Muscle layer of colon (tissue), 2 donors: ENCODE data around the gene AJAP1.

Experiments used
- H3K27ac ChIP-seq: one replicate; pipeline ENCODE4 v1.7.0; 2013; ENCODE audit warnings: low read depth, mild to moderate bottlenecking, low read length, moderate library complexity
- H3K27me3 ChIP-seq, 2 donors: one replicate each; pipeline ENCODE4 v1.7.0; 2013; ENCODE audit warnings: low read length in 2 of 2, mild to moderate bottlenecking in 2 of 2; ENCODE audit not compliant: insufficient read depth in 2 of 2, control insufficient read depth in 1 of 2
- H3K36me3 ChIP-seq: one replicate; pipeline ENCODE4 v1.7.0; 2013; ENCODE audit warnings: mild to moderate bottlenecking, low read length; ENCODE audit not compliant: insufficient read depth
- H3K4me1 ChIP-seq: one replicate; pipeline ENCODE4 v1.7.0; 2013; ENCODE audit warnings: mild to moderate bottlenecking, low read length; ENCODE audit not compliant: insufficient read depth
- H3K4me3 ChIP-seq, 2 donors: one replicate each; pipeline ENCODE4 v1.7.0; 2013; ENCODE audit warnings: low read length in 2 of 2, low read depth in 1 of 2, mild to moderate bottlenecking in 1 of 2, moderate library complexity in 1 of 2
- H3K9ac ChIP-seq: one replicate; pipeline ENCODE4 v1.7.0; 2013; ENCODE audit warnings: low read length
- H3K9me3 ChIP-seq: one replicate; pipeline ENCODE4 v1.7.0; 2013; ENCODE audit warnings: mild to moderate bottlenecking, low read length
- donor health status: abdominal sarcoma.
- donor health status: Adenocarcinoma of cecum.

The AJAP1 gene

DNA sequence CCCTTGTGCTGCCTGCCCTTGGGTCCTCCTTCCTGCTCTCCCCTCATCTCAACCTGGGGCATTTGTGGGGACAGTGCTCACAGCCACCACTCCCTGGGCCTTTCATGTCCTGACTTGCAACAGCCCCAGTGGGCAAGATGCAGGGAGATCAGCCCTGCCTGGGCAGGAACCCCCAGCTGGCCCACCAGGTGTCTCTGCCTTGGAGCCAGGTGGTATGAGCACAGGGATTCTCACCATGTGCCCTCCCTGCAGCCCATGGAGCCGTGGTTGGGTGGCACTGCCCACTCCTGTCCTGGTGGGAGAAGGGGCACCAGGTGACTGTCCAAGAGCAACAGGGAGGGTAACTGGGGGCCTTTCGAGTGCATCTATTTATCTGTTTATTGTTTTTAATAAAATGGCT, 100.4 kb downstream of the AJAP1 start:
- H3K27me3 ChIP-seq, result no peaks in the 10 kb centered on the region
- H3K4me1 ChIP-seq, result no peaks in the 10 kb centered on the region
- H3K27ac ChIP-seq, result no peak overlapping the region

DNA sequence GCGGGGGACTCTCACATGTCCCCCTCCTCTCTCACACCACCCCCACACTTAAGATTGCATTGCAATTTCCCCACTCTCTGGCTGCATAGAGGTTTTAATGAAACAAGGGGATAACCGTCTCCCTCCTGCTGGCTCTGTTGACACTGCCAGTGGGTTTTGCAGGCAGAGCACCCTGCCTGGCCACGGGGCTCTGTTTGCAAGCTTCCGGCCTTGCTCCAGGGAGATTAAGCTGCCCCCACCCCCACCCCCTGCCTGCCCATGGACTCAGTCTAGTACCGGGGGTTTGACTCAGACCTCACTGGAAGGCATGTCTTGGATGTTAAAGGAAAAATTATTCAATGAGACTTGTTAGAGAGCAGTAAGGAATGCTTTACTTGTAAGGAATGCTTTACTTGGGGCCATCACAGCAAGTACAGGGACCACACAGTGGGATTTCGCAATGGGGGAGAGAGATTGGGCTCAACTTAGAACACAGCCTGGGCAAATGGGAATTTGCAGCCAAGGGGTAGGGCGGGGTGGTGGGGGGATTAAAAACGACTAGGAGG, 101.0 kb downstream of the AJAP1 start:
- H3K9me3 ChIP-seq, result no peaks in the 10 kb centered on the region
- H3K27me3 ChIP-seq, result no peaks in the 10 kb centered on the region
- no peak overlapping the region for H3K9ac ChIP-seq
- no peaks in the 10 kb centered on the region for H3K36me3 ChIP-seq
- H3K4me3 ChIP-seq, result no peak overlapping the region
- no peaks in the 10 kb centered on the region for H3K4me1 ChIP-seq
- no peak overlapping the region for H3K27ac ChIP-seq

More for the DNA sequence above, 100.4 kb downstream of the AJAP1 start:
- no peak overlapping the region for H3K4me3 ChIP-seq
- H3K9ac ChIP-seq, result no peak overlapping the region
- H3K36me3 ChIP-seq, result no peaks in the 10 kb centered on the region
- H3K9me3 ChIP-seq, result no peaks in the 10 kb centered on the region

DNA sequence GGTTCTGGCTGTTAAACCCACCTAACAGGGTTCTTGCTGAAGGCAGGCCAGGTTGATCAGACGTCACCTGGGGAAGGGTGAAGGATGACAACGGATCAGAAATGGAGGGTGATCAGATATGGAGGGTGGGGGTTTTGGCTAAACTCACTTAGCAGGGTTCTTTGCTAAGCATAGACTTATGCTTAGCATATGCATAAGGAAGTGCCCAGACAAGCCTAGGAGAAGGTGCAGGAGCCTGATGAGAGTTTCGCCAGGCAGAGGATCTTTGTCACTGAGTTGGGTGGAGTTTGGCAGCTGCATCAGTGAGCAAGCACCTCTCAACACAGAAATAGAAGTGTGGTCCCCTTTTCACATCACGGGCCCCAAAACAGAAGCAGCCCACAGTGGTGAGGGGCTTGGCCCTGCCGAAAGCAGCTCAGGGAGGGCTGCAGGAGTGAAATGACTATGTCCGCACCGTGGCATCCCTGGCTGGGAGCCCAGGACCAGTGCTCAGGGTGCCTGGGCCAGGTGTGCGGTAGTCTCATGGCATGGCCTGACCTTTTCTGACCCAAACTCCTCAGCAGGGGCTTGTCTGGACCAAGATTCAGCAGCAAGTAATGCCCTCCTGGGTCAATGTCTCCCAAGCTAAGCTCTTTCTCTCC, 101.6 kb downstream of the AJAP1 start:
- Histone ChIP-seq H3K27ac (no peak overlapping the region), H3K9ac (no peak overlapping the region), H3K36me3 (no peaks in the 10 kb centered on the region), H3K4me1 (no peaks in the 10 kb centered on the region), H3K9me3 (no peaks in the 10 kb centered on the region), H3K4me3 (no peak overlapping the region), H3K27me3 (no peaks in the 10 kb centered on the region)

DNA sequence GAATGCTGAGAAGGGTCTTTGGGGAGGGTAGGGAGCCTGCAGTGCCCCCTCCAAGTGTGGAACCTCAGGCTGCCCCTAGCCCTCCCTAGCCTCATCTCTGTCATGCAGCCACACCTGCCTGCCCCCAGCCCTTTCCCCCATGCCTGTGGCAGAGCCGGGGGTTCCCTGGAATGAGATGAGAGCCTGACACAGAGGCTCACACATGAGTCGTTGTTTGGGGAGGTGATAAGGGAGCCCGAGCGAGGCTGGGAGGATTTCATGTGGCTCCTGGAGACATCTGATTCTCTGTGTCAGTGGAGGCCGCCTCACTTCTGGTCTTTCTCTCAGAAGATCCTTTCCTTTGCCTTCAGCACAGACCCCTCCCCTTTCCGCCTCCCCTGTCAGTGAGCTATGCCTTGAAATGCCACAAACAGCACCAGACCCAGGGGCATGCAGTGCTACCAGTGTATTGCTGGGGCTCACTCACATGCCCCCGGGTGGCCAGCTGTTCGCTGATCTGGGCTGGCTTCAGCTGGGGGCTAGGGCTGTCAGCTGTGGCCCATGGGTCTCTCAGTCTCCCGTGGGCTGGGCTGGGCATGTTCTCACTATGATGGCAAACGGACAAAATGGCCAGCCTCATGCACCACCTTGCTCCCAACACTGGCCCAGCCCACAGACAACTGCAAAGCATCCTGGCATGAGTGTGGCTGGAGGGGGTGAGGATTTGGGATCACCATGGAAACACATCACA, 102.6 kb downstream of the AJAP1 start:
- no peaks in the 10 kb centered on the region for H3K36me3 ChIP-seq
- H3K9me3 ChIP-seq, result no peaks in the 10 kb centered on the region
- H3K27me3 ChIP-seq, result no peaks in the 10 kb centered on the region
- no peak overlapping the region for H3K27ac ChIP-seq
- no peak overlapping the region for H3K9ac ChIP-seq
- H3K4me3 ChIP-seq, result no peak overlapping the region
- H3K4me1 ChIP-seq, result no peaks in the 10 kb centered on the region

DNA sequence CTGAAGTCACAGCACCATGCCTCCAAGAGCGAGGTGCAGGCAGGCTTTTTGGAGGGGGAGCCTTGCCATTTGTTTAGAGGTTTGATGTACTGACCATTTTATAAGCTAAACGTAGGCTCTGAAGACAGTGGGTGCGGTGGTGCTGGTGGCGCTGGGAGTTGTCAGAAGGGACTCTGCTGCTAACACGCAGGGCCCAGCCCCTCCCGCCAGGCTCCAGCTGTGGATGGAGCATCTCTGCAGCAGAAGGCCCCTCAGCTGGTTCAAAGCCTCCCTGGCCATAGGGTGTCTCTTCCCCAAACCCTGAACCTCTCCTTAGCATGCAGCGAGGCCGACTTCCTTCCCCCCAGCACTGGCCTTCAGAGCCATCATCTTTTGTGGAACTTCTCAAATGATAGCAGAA, 105.3 kb downstream of the AJAP1 start:
- Histone ChIP-seq H3K27me3 (no peaks in the 10 kb centered on the region), H3K4me1 (no peaks in the 10 kb centered on the region), H3K9me3 (no peaks in the 10 kb centered on the region), H3K9ac (no peak overlapping the region), H3K27ac (no peak overlapping the region), H3K36me3 (no peaks in the 10 kb centered on the region), H3K4me3 (no peak overlapping the region)

DNA sequence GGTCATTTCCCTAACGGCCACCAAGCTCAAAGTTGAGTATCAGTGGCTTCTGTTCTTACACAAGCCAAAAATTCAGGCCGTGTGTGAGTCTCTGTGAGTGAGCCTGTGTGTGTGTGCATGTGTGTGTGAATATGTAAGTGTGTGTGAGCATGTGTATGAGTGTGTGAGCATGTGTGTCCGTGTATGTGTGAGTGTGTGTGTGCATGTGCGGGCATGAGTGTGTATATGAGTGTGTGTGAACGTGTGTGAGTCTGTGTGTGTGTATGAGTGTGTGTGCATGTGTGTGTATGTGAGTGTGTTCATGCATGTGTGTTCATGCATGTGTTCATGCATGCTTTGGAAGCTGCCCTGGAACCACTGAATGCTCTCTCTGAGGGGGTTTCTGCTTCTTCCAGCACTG, 105.7 kb downstream of the AJAP1 start:
- Histone ChIP-seq H3K27me3 (no peaks in the 10 kb centered on the region), H3K4me1 (no peaks in the 10 kb centered on the region), H3K9ac (no peak overlapping the region), H3K4me3 (no peak overlapping the region), H3K9me3 (no peaks in the 10 kb centered on the region), H3K27ac (no peak overlapping the region), H3K36me3 (no peaks in the 10 kb centered on the region)

DNA sequence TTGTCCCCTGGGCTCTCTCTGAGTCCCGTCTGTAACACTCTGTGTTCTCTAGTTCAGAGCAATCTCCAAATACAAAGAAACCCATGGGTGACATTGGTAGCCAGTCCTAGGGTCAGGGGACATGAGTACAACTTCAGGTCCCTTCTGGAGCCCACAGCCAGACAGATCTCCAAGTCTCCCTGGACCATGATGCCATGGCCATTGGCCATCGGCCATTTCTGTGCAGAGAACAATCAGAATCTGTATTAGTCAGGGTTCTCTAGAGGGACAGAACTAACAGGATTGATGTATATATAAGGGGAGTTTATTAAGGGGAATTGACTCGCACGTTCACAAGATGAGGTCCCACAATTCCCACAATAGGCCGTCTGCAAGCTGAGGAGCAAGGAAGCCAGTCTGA, 106.9 kb downstream of the AJAP1 start:
- Histone ChIP-seq H3K4me1 (no peaks in the 10 kb centered on the region), H3K36me3 (no peaks in the 10 kb centered on the region)

DNA sequence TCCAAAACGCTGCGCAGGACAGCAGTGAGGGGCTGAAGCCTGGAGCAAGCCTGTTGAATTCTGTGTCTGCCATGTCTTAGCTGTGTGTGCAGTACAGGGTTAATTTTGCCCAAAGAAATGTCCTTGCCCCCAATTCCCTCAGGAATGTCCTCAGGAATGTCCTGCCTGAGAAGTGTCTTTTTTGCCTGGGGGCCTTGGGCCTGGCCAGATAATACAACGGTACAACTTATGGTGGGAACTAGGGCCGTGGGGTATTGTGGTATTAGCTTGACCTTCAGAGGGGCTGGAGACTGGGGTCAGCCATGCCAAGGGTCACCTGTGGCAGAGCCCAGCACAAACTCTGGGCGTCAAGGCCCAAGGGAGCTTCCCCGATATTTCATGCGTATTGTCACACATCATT, 107.7 kb downstream of the AJAP1 start:
- no peaks in the 10 kb centered on the region for H3K27me3 ChIP-seq
- no peak overlapping the region for H3K9ac ChIP-seq
- no peak overlapping the region for H3K4me3 ChIP-seq
- H3K36me3 ChIP-seq, result no peaks in the 10 kb centered on the region
- no peak overlapping the region for H3K27ac ChIP-seq
- H3K9me3 ChIP-seq, result no peaks in the 10 kb centered on the region
- no peaks in the 10 kb centered on the region for H3K4me1 ChIP-seq

More for the DNA sequence above, 106.9 kb downstream of the AJAP1 start:
- H3K27me3 ChIP-seq, result no peaks in the 10 kb centered on the region
- no peaks in the 10 kb centered on the region for H3K9me3 ChIP-seq
- H3K9ac ChIP-seq, result no peak overlapping the region
- H3K27ac ChIP-seq, result no peak overlapping the region
- no peak overlapping the region for H3K4me3 ChIP-seq

DNA sequence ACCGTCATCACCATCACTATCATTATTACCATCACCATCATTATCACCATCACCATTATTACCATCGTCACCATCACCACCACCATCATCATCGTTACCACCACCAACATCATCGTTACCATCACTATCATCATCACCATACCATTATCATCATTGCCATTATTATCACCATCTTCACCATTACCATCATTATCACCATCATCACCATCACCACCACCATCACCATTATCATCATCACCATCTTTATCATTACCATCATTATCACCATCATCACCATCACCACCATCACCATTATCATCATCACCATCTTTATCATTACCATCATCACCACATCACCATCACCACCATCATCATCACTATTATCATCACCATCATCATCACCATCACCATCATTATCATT, 112.9 kb downstream of the AJAP1 start:
- Histone ChIP-seq H3K4me1 (no peaks in the 10 kb centered on the region), H3K9ac (no peak overlapping the region)

DNA sequence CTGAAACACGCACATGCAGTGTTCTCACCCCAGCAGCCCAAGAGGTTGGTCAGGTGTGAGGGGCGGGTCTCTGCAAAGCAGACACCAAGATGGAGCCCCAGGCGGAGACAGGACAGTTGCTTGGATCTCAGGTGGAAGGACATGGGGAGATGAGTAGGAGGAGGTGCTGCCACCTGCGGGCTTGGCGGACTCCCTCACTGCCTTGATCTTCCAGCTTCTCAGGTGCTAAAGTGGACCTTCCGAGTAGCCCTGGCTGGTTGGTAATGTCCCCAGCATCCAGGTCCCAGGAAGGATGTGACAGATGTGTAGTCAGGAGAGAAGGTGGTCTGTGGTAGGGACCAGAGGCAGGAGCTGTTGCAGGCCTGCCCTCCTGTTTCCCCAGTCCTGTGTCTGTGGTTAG, 114.1 kb downstream of the AJAP1 start:
- Histone ChIP-seq H3K9ac (no peak overlapping the region), H3K27me3 (peaks cover 0 to 5% of the 10 kb centered on the region in 2 donors), H3K4me1 (no peaks in the 10 kb centered on the region), H3K9me3 (no peaks in the 10 kb centered on the region), H3K4me3 (no peak overlapping the region), H3K27ac (no peak overlapping the region), H3K36me3 (no peaks in the 10 kb centered on the region)

More for the DNA sequence above, 112.9 kb downstream of the AJAP1 start:
- no peak overlapping the region for H3K27ac ChIP-seq
- peaks cover 0 to 5% of the 10 kb centered on the region in 2 donors for H3K27me3 ChIP-seq
- H3K4me3 ChIP-seq, result no peak overlapping the region
- no peaks in the 10 kb centered on the region for H3K9me3 ChIP-seq
- no peaks in the 10 kb centered on the region for H3K36me3 ChIP-seq

DNA sequence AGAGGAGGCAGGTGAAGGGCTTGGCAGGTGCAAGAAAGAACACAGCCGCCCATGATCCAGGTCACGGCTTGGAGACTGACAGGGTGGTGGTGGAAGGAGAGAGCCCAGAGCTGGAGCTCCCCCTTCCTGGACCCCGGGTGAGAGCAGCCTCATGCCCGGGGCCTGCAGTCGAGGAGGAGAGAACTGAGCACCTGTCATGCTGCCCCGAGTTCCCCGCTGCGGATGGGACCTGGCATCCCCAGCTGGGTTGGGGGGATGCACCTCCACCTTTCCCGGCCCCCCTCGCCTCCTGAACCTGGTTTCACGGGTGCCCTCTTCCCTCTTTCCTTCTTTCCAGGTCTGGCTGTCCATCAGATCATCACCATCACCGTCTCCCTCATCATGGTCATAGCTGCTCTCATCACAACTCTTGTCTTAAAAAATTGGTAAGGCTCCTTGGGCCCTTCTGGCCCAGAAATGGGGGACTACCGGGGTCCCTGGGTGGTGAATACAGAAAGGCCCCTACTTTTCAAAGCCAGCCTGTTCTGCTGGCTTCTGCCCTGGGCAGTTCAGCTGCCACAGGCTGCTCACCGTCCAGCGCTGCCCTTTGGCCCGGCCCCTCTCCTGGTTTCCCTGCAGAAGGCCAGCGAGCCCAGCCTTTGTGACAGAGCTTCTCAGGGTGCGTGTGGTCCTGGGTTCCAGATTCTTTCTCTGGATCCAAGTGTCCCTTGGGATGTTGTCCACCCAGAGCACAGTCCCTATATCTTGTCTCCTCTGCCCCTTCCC, 115.3 kb downstream of the AJAP1 start:
- Histone ChIP-seq H3K36me3 (no peaks in the 10 kb centered on the region), H3K4me3 (no peak overlapping the region), H3K27me3 (peaks cover 0 to 5% of the 10 kb centered on the region in 2 donors), H3K27ac (no peak overlapping the region), H3K4me1 (no peaks in the 10 kb centered on the region), H3K9me3 (no peaks in the 10 kb centered on the region), H3K9ac (no peak overlapping the region)
